CD1c-positive myeloid dendritic cell (primary cell): Measurements from ENCODE around the gene RAPGEFL1.
"Not testable (repeated sequence)": the region's sequence is repeated elsewhere in the genome, so short reads cannot be mapped to it uniquely, and the experiment has no call there.

ENCODE experiments used
- DNase-seq: peaks from one replicate; pipeline ENCODE4 v3.0.0-alpha.2; 2016; ENCODE audit errors: extremely low spot score

RAPGEFL1 gene

GRCh38 chr17:40174514-40174913 is 2.8 kb upstream of the RAPGEFL1 start:
- DNase-seq = no peak

- DNase-seq = no peak
Observed at GRCh38 chr17:40175928-40176753, 1.1 kb upstream of the RAPGEFL1 start.

GRCh38 chr17:40176754-40177110 is 538 bp upstream of the RAPGEFL1 start:
- no peak for DNase-seq

- no peak for DNase-seq
Observed at GRCh38 chr17:40178021-40178601, 841 bp downstream of the RAPGEFL1 start.

- no peak for DNase-seq
Observed at GRCh38 chr17:40178660-40179059, 1.4 kb downstream of the RAPGEFL1 start.

- DNase-seq = peak; percentile 26
Observed at GRCh38 chr17:40179923-40180659, 2.8 kb downstream of the RAPGEFL1 start.

- no peak for DNase-seq
Observed at GRCh38 chr17:40180694-40181093, 3.4 kb downstream of the RAPGEFL1 start.

- no peak for DNase-seq
Observed at GRCh38 chr17:40181205-40181604, 3.9 kb downstream of the RAPGEFL1 start.

- no peak for DNase-seq
Observed at GRCh38 chr17:40182606-40183005, 5.3 kb downstream of the RAPGEFL1 start.

- DNase-seq = no peak
Observed at GRCh38 chr17:40187238-40187637, 10.0 kb downstream of the RAPGEFL1 start.

GRCh38 chr17:40188694-40189093 is 11.4 kb downstream of the RAPGEFL1 start:
- DNase-seq = no peak

- DNase-seq = no peak
Observed at GRCh38 chr17:40190197-40191021, 13.1 kb downstream of the RAPGEFL1 start.

- DNase-seq = peak; percentile 63
Observed at GRCh38 chr17:40191237-40192208, 14.3 kb downstream of the RAPGEFL1 start.

GRCh38 chr17:40192961-40193360 is 15.7 kb downstream of the RAPGEFL1 start:
- no peak for DNase-seq

- no peak for DNase-seq
Observed at GRCh38 chr17:40194821-40195220, 17.6 kb downstream of the RAPGEFL1 start.

- no peak for DNase-seq
Observed at GRCh38 chr17:40197550-40197949, 20.3 kb downstream of the RAPGEFL1 start.

GRCh38 chr17:40197965-40198456 is 20.7 kb downstream of the RAPGEFL1 start:
- DNase-seq = not testable (repeated sequence)

- DNase-seq = no peak
Observed at GRCh38 chr17:40198576-40198975, 21.3 kb downstream of the RAPGEFL1 start.

- DNase-seq = no peak
Observed at GRCh38 chr17:40203131-40203530, 25.9 kb downstream of the RAPGEFL1 start.

GRCh38 chr17:40206193-40206592 is 28.9 kb downstream of the RAPGEFL1 start:
- not testable (repeated sequence) for DNase-seq
